Neural progenitor cell (in vitro differentiated cells): ENCODE measurements around the gene FOXJ3. TPM values are rescaled to one million over a fixed set of nuclear protein-coding genes. Genes with fewer than 3 reads are reported as not detected.

Source experiments
- DNase-seq: peaks from one replicate; pipeline ENCODE4 v3.0.0-alpha.2; 2016; ENCODE audit warnings: low spot score
- H2AFZ ChIP-seq: fragments of 200-600 bp; sonication (generic); replicated peaks from 2 replicates; pipeline ENCODE4 v1.6.1; 2016; ENCODE audit warnings: antibody characterized with exemption
- H3F3A ChIP-seq: fragments of 200-600 bp; sonication (generic); 2 replicates; pipeline ENCODE4 v1.6.1; 2016; ENCODE audit warnings: antibody characterized with exemption, low read depth
- H3K27ac ChIP-seq: fragments of 200-600 bp; sonication (generic); 2 replicates; pipeline ENCODE4 v1.5.1; 2016; ENCODE audit warnings: mild to moderate bottlenecking
- H3K27me3 ChIP-seq: fragments of 200-600 bp; sonication (generic); 2 replicates; pipeline ENCODE4 v1.6.1; 2016; ENCODE audit warnings: mild to moderate bottlenecking, moderate library complexity
- H3K36me3 ChIP-seq: fragments of 200-600 bp; sonication (generic); 2 replicates; pipeline ENCODE4 v1.5.1; 2016
- H3K4me1 ChIP-seq: fragments of 200-600 bp; sonication (generic); 2 replicates; pipeline ENCODE4 v1.6.1; 2016; ENCODE audit warnings: mixed run types
- H3K4me2 ChIP-seq: fragments of 200-600 bp; sonication (generic); 2 replicates; pipeline ENCODE4 v1.6.1; 2016
- H3K4me3 ChIP-seq: fragments of 200-600 bp; sonication (generic); 2 replicates; pipeline ENCODE4 v1.5.1; 2016
- H3K79me2 ChIP-seq: fragments of 200-600 bp; sonication (generic); 2 replicates; pipeline ENCODE4 v1.6.1; 2016; ENCODE audit warnings: low read depth
- H3K9ac ChIP-seq: fragments of 200-600 bp; sonication (generic); 2 replicates; pipeline ENCODE4 v1.6.1; 2016
- H3K9me3 ChIP-seq: fragments of 200-600 bp; sonication (generic); 2 replicates; pipeline ENCODE4 v1.5.1; 2016; ENCODE audit warnings: low read depth
- H4K20me1 ChIP-seq: fragments of 200-600 bp; sonication (generic); 2 replicates; pipeline ENCODE4 v1.6.1; 2016; ENCODE audit warnings: low read depth
- H3K27ac Mint-ChIP-seq: 3 replicates; pipeline ENCODE4 v1.8.0; 2021; ENCODE audit warnings: mixed read lengths
- H3K27me3 Mint-ChIP-seq: 2 replicates; pipeline ENCODE4 v1.8.0; 2022; ENCODE audit warnings: low read depth, mild to moderate bottlenecking, inconsistent platforms, moderate library complexity, mixed read lengths; ENCODE audit not compliant: insufficient read depth
- H3K36me3 Mint-ChIP-seq: 3 replicates; pipeline ENCODE4 v1.8.0; 2021; ENCODE audit warnings: mixed read lengths
- H3K4me1 Mint-ChIP-seq: 3 replicates; pipeline ENCODE4 v1.8.0; 2021; ENCODE audit warnings: mixed read lengths
- H3K4me3 Mint-ChIP-seq: 3 replicates; pipeline ENCODE4 v1.8.0; 2021; ENCODE audit warnings: mild to moderate bottlenecking, moderate library complexity, mixed read lengths
- H3K9me3 Mint-ChIP-seq: 3 replicates; pipeline ENCODE4 v1.8.0; 2020; ENCODE audit warnings: mixed read lengths
- CTCF ChIP-seq: fragments of 200-600 bp; sonication (generic); IDR thresholded peaks from 2 replicates; pipeline ENCODE4 v1.5.1; 2017; ENCODE audit warnings: antibody characterized with exemption, mild to moderate bottlenecking
- EZH2 ChIP-seq: fragments of 200-600 bp; sonication (generic); IDR thresholded peaks from 2 replicates; pipeline ENCODE4 v1.6.1; 2017; ENCODE audit warnings: antibody characterized with exemption, mild to moderate bottlenecking, moderate library complexity
- EZH2phosphoT487 ChIP-seq: fragments of 200-600 bp; sonication (generic); IDR thresholded peaks from 2 replicates; pipeline ENCODE4 v1.6.1; 2017; ENCODE audit warnings: antibody characterized with exemption
- total RNA-seq: library from RNA; depleted of rRNA; stranded (reverse); fragments of >200 nt; gene quantifications from 2 replicates; pipeline ENCODE4 v1.2.3, GENCODE V29; 2015; ENCODE audit warnings: low replicate concordance

FOXJ3 gene
- total RNA-seq, 1 donor from 2014 or later, result 58.5 TPM

GRCh38 chr1:42369471-42369870 is 34.4 kb upstream of the FOXJ3 start:
- Mint-ChIP-seq H3K27ac (no peak overlapping the region), H3K4me1 (no peaks in the 10 kb centered on the region), H3K9me3 (no peaks in the 10 kb centered on the region), H3K27me3 (no peaks in the 10 kb centered on the region), H3K4me3 (no peak overlapping the region), H3K36me3 (no peaks in the 10 kb centered on the region)
- no peak overlapping the region for H3K4me3 ChIP-seq
- H3K4me2 ChIP-seq, result no peak overlapping the region
- H3K9me3 ChIP-seq, result no peaks in the 10 kb centered on the region
- H2AFZ ChIP-seq, result no peak overlapping the region
- H4K20me1 ChIP-seq, result no peaks in the 10 kb centered on the region
- TF ChIP-seq EZH2phosphoT487, result no peak
- no peak for TF ChIP-seq EZH2
- TF ChIP-seq CTCF, result no peak
- no peak for DNase-seq
- H3F3A ChIP-seq, result no peaks in the 10 kb centered on the region
- H3K9ac ChIP-seq, result no peak overlapping the region
- H3K79me2 ChIP-seq, result no peaks in the 10 kb centered on the region
- no peaks in the 10 kb centered on the region for H3K27me3 ChIP-seq
- no peaks in the 10 kb centered on the region for H3K36me3 ChIP-seq
- no peaks in the 10 kb centered on the region for H3K4me1 ChIP-seq
- no peak overlapping the region for H3K27ac ChIP-seq

GRCh38 chr1:42368096-42368795 is 33.2 kb upstream of the FOXJ3 start:
- H2AFZ ChIP-seq, result no peak overlapping the region
- DNase-seq, result no peak
- no peaks in the 10 kb centered on the region for H3K4me1 Mint-ChIP-seq
- no peaks in the 10 kb centered on the region for H3K36me3 Mint-ChIP-seq
- no peak overlapping the region for H3K4me2 ChIP-seq
- H3K27ac Mint-ChIP-seq, result no peak overlapping the region
- no peak for TF ChIP-seq EZH2
- TF ChIP-seq EZH2phosphoT487, result no peak
- TF ChIP-seq CTCF, result no peak
- no peak overlapping the region for H3K27ac ChIP-seq
- no peaks in the 10 kb centered on the region for H3K9me3 ChIP-seq
- no peaks in the 10 kb centered on the region for H4K20me1 ChIP-seq
- H3K4me3 Mint-ChIP-seq, result no peak overlapping the region
- H3K9ac ChIP-seq, result no peak overlapping the region
- no peaks in the 10 kb centered on the region for H3K27me3 Mint-ChIP-seq
- H3K36me3 ChIP-seq, result no peaks in the 10 kb centered on the region
- H3K9me3 Mint-ChIP-seq, result no peaks in the 10 kb centered on the region
- H3K79me2 ChIP-seq, result no peaks in the 10 kb centered on the region
- no peak overlapping the region for H3K4me3 ChIP-seq
- H3K27me3 ChIP-seq, result no peaks in the 10 kb centered on the region
- no peaks in the 10 kb centered on the region for H3K4me1 ChIP-seq
- H3F3A ChIP-seq, result no peaks in the 10 kb centered on the region

- H3K4me3 Mint-ChIP-seq, result no peak overlapping the region
- no peaks in the 10 kb centered on the region for H3K79me2 ChIP-seq
- no peaks in the 10 kb centered on the region for H3K36me3 Mint-ChIP-seq
- DNase-seq, result no peak
- H3K27me3 Mint-ChIP-seq, result peaks cover 2% of the 10 kb centered on the region
- H3K9me3 ChIP-seq, result no peaks in the 10 kb centered on the region
- no peak overlapping the region for H3K4me2 ChIP-seq
- H3K36me3 ChIP-seq, result no peaks in the 10 kb centered on the region
- no peaks in the 10 kb centered on the region for H4K20me1 ChIP-seq
- no peaks in the 10 kb centered on the region for H3K27me3 ChIP-seq
- no peaks in the 10 kb centered on the region for H3K9me3 Mint-ChIP-seq
- H3K27ac ChIP-seq, result no peak overlapping the region
- no peak overlapping the region for H3K9ac ChIP-seq
- H2AFZ ChIP-seq, result no peak overlapping the region
- no peak overlapping the region for H3K4me3 ChIP-seq
- H3K4me1 ChIP-seq, result no peaks in the 10 kb centered on the region
- no peaks in the 10 kb centered on the region for H3K4me1 Mint-ChIP-seq
- H3K27ac Mint-ChIP-seq, result no peak overlapping the region
- no peaks in the 10 kb centered on the region for H3F3A ChIP-seq
- no peak for TF ChIP-seq EZH2phosphoT487
- no peak for TF ChIP-seq EZH2
- no peak for TF ChIP-seq CTCF
Observed at GRCh38 chr1:42365118-42365517, 30.1 kb upstream of the FOXJ3 start.
